HepG2 (cell line): Measurements from ENCODE around the gene PCSK6. TPM values are rescaled to one million over a fixed set of nuclear protein-coding genes. Genes with fewer than 3 reads are reported as not detected.

ENCODE experiments used
- ATAC-seq: fragments of 200-7000 bp; cut with Tn5 transposase; 3 replicates; pipeline ENCODE4 v1.9.1; 2020; ENCODE audit warnings: mild to moderate bottlenecking, moderate library complexity
- BruUV-seq: library from RNA; stranded (reverse); fragments of 400-500 nt; replicated peaks from 2 replicates; lab custom pipeline; 2021; lab: Mats Ljungman, UMichigan
- CTCF ChIA-PET: fragments of 300-600 bp; formaldehyde crosslinking; extraction: SDS; loops from one replicate; lab custom pipeline; 2021; ENCODE audit warnings: low total read pairs, inconsistent platforms, low intra/inter-chr PET ratio; lab: Yijun Ruan, JAX
- POLR2A ChIA-PET: fragments of 350-600 bp; sonication (Branson Sonifier 250); formaldehyde crosslinking; loops from one replicate; lab custom pipeline; 2020; ENCODE audit warnings: antibody characterized with exemption, inconsistent platforms; lab: Yijun Ruan, JAX
- DNase-seq: peaks from one replicate; pipeline ENCODE4 v3.0.0-alpha.2; 2015; ENCODE audit warnings: low spot score
- FAIRE-seq: peaks from 3 replicates; lab custom pipeline; 2011; peaks lifted over from hg19 to GRCh38; lab: Jason Lieb, UNC
- H2AFZ ChIP-seq: one replicate; pipeline ENCODE4 v1.6.1; 2011; ENCODE audit warnings: low read length, inconsistent platforms
- H3K27ac ChIP-seq: fragments of 300-600 bp; 3 replicates; pipeline ENCODE4 v1.8.0; 2011; ENCODE audit warnings: mixed run types, mild to moderate bottlenecking, mixed read lengths, low read length, inconsistent platforms; ENCODE audit not compliant: insufficient read depth; ENCODE audit errors: extremely low read length
- H3K27me3 ChIP-seq, 2 experiments: fragments of 200-600 bp in 1 of 2; 2 replicates in 1 of 2; 3 replicates in 1 of 2; pipeline versions ENCODE4 v1.6.0 to v1.8.0; 2011; ENCODE audit warnings: low read length in 2 of 2, mild to moderate bottlenecking in 2 of 2, moderate library complexity in 2 of 2, inconsistent platforms in 1 of 2; ENCODE audit not compliant: insufficient read depth in 2 of 2, control insufficient read depth in 1 of 2
- H3K36me3 ChIP-seq, 2 experiments: fragments of 200-600 bp in 1 of 2; replicated peaks in 1 of 2; 2 replicates in 1 of 2; 3 replicates in 1 of 2; pipeline versions ENCODE4 v1.5.1 to v1.8.0; 2011; ENCODE audit warnings: low read length in 2 of 2, inconsistent platforms in 1 of 2; ENCODE audit not compliant: insufficient read depth in 2 of 2, control insufficient read depth in 1 of 2
- H3K4me1 ChIP-seq: 2 replicates; pipeline ENCODE4 v1.5.1; 2012; ENCODE audit warnings: low read length, inconsistent platforms; ENCODE audit not compliant: insufficient read depth
- H3K4me2 ChIP-seq: 2 replicates; pipeline ENCODE4 v1.6.0; 2011; ENCODE audit warnings: low read depth, low read length, inconsistent platforms
- H3K4me3 ChIP-seq, 3 experiments: fragments of 200-600 bp in 1 of 3; sonication (generic), shearing (Covaris generic) in 1 of 3; replicated peaks in 1 of 3; 2 replicates each; pipeline ENCODE4 v1.5.1; 2011 to 2016; ENCODE audit warnings: low read length in 3 of 3, inconsistent platforms in 2 of 3, low read depth in 2 of 3, mild to moderate bottlenecking in 2 of 3, control low read depth in 1 of 3, mixed read lengths in 1 of 3; ENCODE audit not compliant: insufficient read depth in 1 of 3
- H3K79me2 ChIP-seq: one replicate; pipeline ENCODE4 v1.6.1; 2011; ENCODE audit warnings: low read length, inconsistent platforms; ENCODE audit not compliant: insufficient read depth
- H3K9ac ChIP-seq: 2 replicates; pipeline ENCODE4 v1.6.0; 2011; ENCODE audit warnings: mild to moderate bottlenecking, low read depth, low read length, inconsistent platforms; ENCODE audit not compliant: insufficient read depth
- H3K9me3 ChIP-seq: 2 replicates; pipeline ENCODE4 v1.5.1; 2012; ENCODE audit warnings: mild to moderate bottlenecking, low read length
- H4K20me1 ChIP-seq: 2 replicates; pipeline ENCODE4 v1.6.0; 2011; ENCODE audit warnings: inconsistent platforms, mild to moderate bottlenecking, low read length, moderate library complexity; ENCODE audit not compliant: insufficient read depth
- ASH2L ChIP-seq: fragments of 300-600, 200-600 bp; sonication (generic); IDR thresholded peaks from 2 replicates; pipeline ENCODE4 v1.7.0; 2017; ENCODE audit warnings: low read depth, mild to moderate bottlenecking, moderate library complexity, mixed read lengths, low read length; ENCODE audit not compliant: insufficient read length
- CEBPB ChIP-seq: IDR thresholded peaks from 2 replicates; pipeline ENCODE4 v1.6.1; 2011; ENCODE audit warnings: low read depth, low read length, improper control_type of control experiment, borderline replicate concordance
- FOXP1 ChIP-seq, 2 experiments: fragments of 450-650 bp in 1 of 2; IDR thresholded peaks; 2 replicates each; pipeline ENCODE4 v1.6.1; 2017 to 2018; ENCODE audit warnings: antibody characterized with exemption in 1 of 2
- HNRNPLL ChIP-seq: fragments of 200-400 bp; formaldehyde crosslinking; IDR thresholded peaks from 2 replicates; pipeline ENCODE4 v1.6.1; 2017; ENCODE audit warnings: mild to moderate bottlenecking, low read depth, low read length; ENCODE audit not compliant: poor library complexity, severe bottlenecking
- KMT2A ChIP-seq: sonication (generic); formaldehyde crosslinking; IDR thresholded peaks from 2 replicates; pipeline ENCODE4 v1.4.0; 2020; ENCODE audit warnings: missing genetic modification reagents
- RARG ChIP-seq: sonication (generic); formaldehyde crosslinking; IDR thresholded peaks from 2 replicates; pipeline ENCODE4 v1.4.0; 2020; ENCODE audit warnings: low read depth, mild to moderate bottlenecking, missing genetic modification reagents
- RBFOX2 ChIP-seq: fragments of 200-400 bp; formaldehyde crosslinking; IDR thresholded peaks from 2 replicates; pipeline ENCODE4 v1.6.1; 2017; ENCODE audit warnings: low read depth, mild to moderate bottlenecking, low read length
- ZBTB3 ChIP-seq: sonication (generic); formaldehyde crosslinking; IDR thresholded peaks from 2 replicates; pipeline ENCODE4 v1.4.0; 2020; ENCODE audit warnings: low read depth, mild to moderate bottlenecking, moderate library complexity, missing genetic modification reagents, borderline replicate concordance
- ZBTB7B ChIP-seq: sonication (generic); formaldehyde crosslinking; IDR thresholded peaks from 2 replicates; pipeline ENCODE4 v1.4.0; 2020; ENCODE audit warnings: missing genetic modification reagents
- ZFY ChIP-seq: sonication (generic); formaldehyde crosslinking; IDR thresholded peaks from 2 replicates; pipeline ENCODE4 v1.4.0; 2020; ENCODE audit warnings: missing genetic modification reagents
- ZNF101 ChIP-seq: sonication (generic); formaldehyde crosslinking; IDR thresholded peaks from 2 replicates; pipeline ENCODE4 v1.4.0; 2020; ENCODE audit warnings: mild to moderate bottlenecking, low read depth, missing genetic modification reagents, borderline replicate concordance
- ZNF20 ChIP-seq: sonication (generic); formaldehyde crosslinking; IDR thresholded peaks from 2 replicates; pipeline ENCODE4 v1.4.0; 2020; ENCODE audit warnings: mild to moderate bottlenecking, moderate library complexity, missing genetic modification reagents
- ZNF879 ChIP-seq: sonication (generic); formaldehyde crosslinking; IDR thresholded peaks from 2 replicates; pipeline ENCODE4 v1.8.1; 2023; ENCODE audit warnings: missing genetic modification reagents
- ZNF891 ChIP-seq: sonication (generic); formaldehyde crosslinking; IDR thresholded peaks from 2 replicates; pipeline ENCODE4 v1.5.0; 2020; ENCODE audit warnings: mild to moderate bottlenecking, missing genetic modification reagents
- ZSCAN29 ChIP-seq: sonication (generic); formaldehyde crosslinking; conservative IDR thresholded peaks from 2 replicates; pipeline ENCODE4 v1.4.0; 2020; ENCODE audit warnings: mild to moderate bottlenecking, missing genetic modification reagents
- WGBS: methylation state at CpG from one replicate; pipeline ENCODE4 v1.1.6; 2017; ENCODE audit warnings: low lambda C conversion rate; 5-methylcytosine and 5-hydroxymethylcytosine counted together
- in situ Hi-C: cut with HindIII; loops from 2 replicates; pipeline ENCODE4 v1.10.0; 2017; ENCODE audit warnings: low pct_unique_long_range_greater_than_20kb; ENCODE audit not compliant: extremely low pct_ligation_motif_present
- intact Hi-C: fragments of 100-400 bp; cut with micrococcal nuclease; formaldehyde crosslinking; loops from one replicate; pipeline ENCODE4 v1.10.0; 2022; ENCODE audit not compliant: unreplicated experiment
- polyA plus RNA-seq, 8 experiments: library from polyadenylated mRNA; depleted of rRNA in 3 of 8; stranded (reverse) in 7 of 8; unstranded in 1 of 8; fragments of >200 nt; fragmentation: Illumina TruSeq in 4 of 8; extraction: Trizol in 4 of 8; gene quantifications; 2 replicates each; pipeline versions ENCODE4 v1.2.1 to v1.2.3, GENCODE V29; 2011 to 2016; ENCODE audit warnings: low read depth in 4 of 8, missing spikeins in 1 of 8, mixed read lengths in 1 of 8; ENCODE audit not compliant: insufficient read depth in 1 of 8
- total RNA-seq, 5 experiments: library from RNA; depleted of rRNA; stranded (reverse); fragments of >200 nt; fragmentation: Illumina TruSeq; extraction: Trizol; gene quantifications; 2 replicates each; pipeline ENCODE4 v1.2.3, GENCODE V29; 2016; ENCODE audit warnings: low read depth in 1 of 5

Gene PCSK6
- total and polyA plus RNA-seq, 2 of the 13 experiments (the other 11 are each of a cell fraction or from before 2014, with no cell fraction given): 56.5 to 155 TPM

DNA sequence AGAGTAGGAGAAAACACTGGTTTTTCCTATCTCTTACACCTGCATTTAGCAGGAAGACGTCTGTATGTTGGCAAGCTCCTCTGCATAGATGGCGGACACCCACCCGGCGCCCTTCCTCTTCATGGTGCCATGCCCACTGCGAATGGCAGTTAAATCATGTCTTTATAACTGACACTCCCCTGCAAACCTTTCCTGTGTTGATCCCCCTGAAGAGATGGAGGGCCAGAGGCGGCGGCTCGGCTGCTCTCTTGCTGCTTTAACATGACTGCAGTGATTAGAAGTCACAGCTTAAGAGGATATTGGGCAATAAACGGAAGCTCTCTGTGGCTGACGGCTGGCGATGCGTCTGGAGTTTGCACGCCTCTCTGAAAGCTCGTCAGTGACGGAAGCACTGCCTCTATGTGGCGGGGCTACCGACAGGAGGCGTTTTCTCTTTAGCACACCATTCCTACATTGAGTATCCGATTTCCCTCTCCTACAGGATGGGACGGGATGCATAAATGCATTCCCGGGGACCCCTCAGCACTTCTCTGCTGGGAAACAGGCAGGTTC lies 168.9 kb downstream of the PCSK6 start:
- CTCF ChIA-PET: no interaction called here

DNA sequence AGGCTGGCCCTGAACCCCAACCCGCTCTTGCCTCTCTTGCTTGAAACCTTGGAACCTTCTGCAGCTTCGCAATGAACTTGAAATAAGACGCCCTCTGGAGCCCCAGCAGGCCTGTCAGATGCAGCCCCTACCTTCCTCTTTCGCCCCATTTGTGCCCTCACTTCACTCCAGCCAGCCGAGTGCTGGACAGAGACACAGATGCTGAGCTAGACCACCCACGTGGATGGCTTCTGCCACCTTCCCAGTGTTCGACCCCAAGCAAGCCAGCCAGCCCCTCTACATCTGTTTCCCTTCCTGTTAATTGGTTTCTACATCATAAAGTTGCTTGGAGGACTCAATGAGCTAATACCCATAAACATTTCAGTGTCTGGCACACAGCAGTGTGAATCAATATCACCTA lies 170.7 kb downstream of the PCSK6 start:
- no peak for DNase-seq
- POLR2A ChIA-PET: no interaction called here
- CTCF ChIA-PET: no interaction called here
- no peak overlapping the region for H3K4me2 ChIP-seq
- no peaks in the 10 kb centered on the region for H3K27me3 ChIP-seq
- intact Hi-C loops: no loop called here
- H3K9ac ChIP-seq: no peak overlapping the region
- no peak overlapping the region for H3K4me3 ChIP-seq
- H4K20me1 ChIP-seq: no peaks in the 10 kb centered on the region
- H3K4me1 ChIP-seq: peaks cover 1% of the 10 kb centered on the region
- no peak for ATAC-seq
- no peak overlapping the region for H2AFZ ChIP-seq
- WGBS: 96% methylated on average over 7 of the region's 7 CpGs
- in situ Hi-C loops: no loop called here
- H3K9me3 ChIP-seq: no peaks in the 10 kb centered on the region
- FAIRE-seq: no peak
- H3K27ac ChIP-seq: no peak overlapping the region
- BruUV-seq: no TSS peak
- H3K36me3 ChIP-seq: peaks cover 29 to 72% of the 10 kb centered on the region in 2 experiments
- no peaks in the 10 kb centered on the region for H3K79me2 ChIP-seq
- TF ChIP-seq RARG (no peak), ZBTB7B (CRISPR knock-in tag) (no peak), ZNF101 (CRISPR knock-in tag) (no peak), HNRNPLL (no peak), ZNF879 (CRISPR knock-in tag) (no peak), ZBTB3 (CRISPR knock-in tag) (no peak), KMT2A (CRISPR knock-in tag) (no peak), ZNF891 (CRISPR knock-in tag) (no peak), ZSCAN29 (CRISPR knock-in tag) (no peak), ASH2L (no peak), RBFOX2 (no peak), ZNF20 (CRISPR knock-in tag) (no peak)

More for the DNA sequence above, 168.9 kb downstream of the PCSK6 start:
- BruUV-seq: no TSS peak
- Histone ChIP-seq H4K20me1 (no peaks in the 10 kb centered on the region), H3K27ac (no peak overlapping the region), H3K36me3 (peaks cover 23 to 65% of the 10 kb centered on the region in 2 experiments), H3K27me3 (no peaks in the 10 kb centered on the region), H3K4me1 (peaks cover 19% of the 10 kb centered on the region), H2AFZ (no peak overlapping the region), H3K4me3 (no peak overlapping the region), H3K9me3 (no peaks in the 10 kb centered on the region), H3K9ac (no peak overlapping the region), H3K79me2 (no peaks in the 10 kb centered on the region), H3K4me2 (no peak overlapping the region)
- in situ Hi-C loops: no loop called here
- no peak for ATAC-seq
- FAIRE-seq: no peak
- POLR2A ChIA-PET: no interaction called here
- TF ChIP-seq FOXP1 (IDR thresholded peaks at IDR 0.05) (no peak), FOXP1 (CRISPR knock-in tag; IDR thresholded peaks at IDR 0.05) (no peak), ZFY (no peak), CEBPB (peak; percentile 31; the same call in 1 of the 2 replicates)
- DNase-seq: no peak
- intact Hi-C loops: no loop called here
- WGBS: 91% methylated on average over 18 of the region's 21 CpGs
